KMS-11 (cell line): ENCODE data around the gene CFAP141.

Experiments
- H2AFZ ChIP-seq: fragments of 200-600 bp; sonication (generic); 2 replicates; pipeline ENCODE4 v1.6.1; 2016; ENCODE audit warnings: antibody characterized with exemption, mixed run types, low read depth
- H3K27ac ChIP-seq: fragments of 200-600 bp; sonication (generic); 2 replicates; pipeline ENCODE4 v1.6.1; 2016; ENCODE audit warnings: mild to moderate bottlenecking, mixed run types
- H3K27me3 ChIP-seq: fragments of 200-600 bp; sonication (generic); 2 replicates; pipeline ENCODE4 v1.6.1; 2017; ENCODE audit warnings: mild to moderate bottlenecking, low read depth, mixed run types, moderate library complexity; ENCODE audit not compliant: insufficient read depth
- H3K36me3 ChIP-seq: fragments of 200-600 bp; sonication (generic); 2 replicates; pipeline ENCODE4 v1.6.1; 2017; ENCODE audit warnings: mild to moderate bottlenecking, mixed run types; ENCODE audit not compliant: insufficient read depth
- H3K4me1 ChIP-seq: fragments of 200-600 bp; sonication (generic); 2 replicates; pipeline ENCODE4 v1.6.1; 2016; ENCODE audit warnings: mild to moderate bottlenecking, low read depth, mixed run types; ENCODE audit not compliant: poor library complexity, severe bottlenecking
- H3K4me2 ChIP-seq: fragments of 200-600 bp; sonication (generic); 2 replicates; pipeline ENCODE4 v1.7.0; 2016; ENCODE audit warnings: mild to moderate bottlenecking, mixed run types
- H3K4me3 ChIP-seq: fragments of 200-600 bp; sonication (generic); IDR thresholded peaks from 2 replicates; pipeline ENCODE4 v1.6.1; 2017; ENCODE audit warnings: low read depth, low read length, mixed read lengths; ENCODE audit not compliant: insufficient read depth
- H3K79me2 ChIP-seq: fragments of 200-600 bp; sonication (generic); 2 replicates; pipeline ENCODE4 v1.6.1; 2016; ENCODE audit warnings: low read depth, mixed run types; ENCODE audit not compliant: insufficient read depth
- H3K9ac ChIP-seq: fragments of 200-600 bp; sonication (generic); 2 replicates; pipeline ENCODE4 v1.6.1; 2016; ENCODE audit warnings: mild to moderate bottlenecking, mixed run types
- H4K20me1 ChIP-seq: fragments of 200-600 bp; sonication (generic); 2 replicates; pipeline ENCODE4 v1.6.1; 2016; ENCODE audit warnings: mild to moderate bottlenecking, mixed run types; ENCODE audit not compliant: insufficient read depth
- TF ChIP-seq, protein P1 (sequence below): fragments of 200-600 bp; sonication (generic); conservative IDR thresholded peaks from 2 replicates; pipeline ENCODE4 v1.6.1; 2017; ENCODE audit warnings: low read depth, mild to moderate bottlenecking, antibody characterized with exemption, low read length, moderate library complexity, mixed read lengths

Gene CFAP141

DNA sequence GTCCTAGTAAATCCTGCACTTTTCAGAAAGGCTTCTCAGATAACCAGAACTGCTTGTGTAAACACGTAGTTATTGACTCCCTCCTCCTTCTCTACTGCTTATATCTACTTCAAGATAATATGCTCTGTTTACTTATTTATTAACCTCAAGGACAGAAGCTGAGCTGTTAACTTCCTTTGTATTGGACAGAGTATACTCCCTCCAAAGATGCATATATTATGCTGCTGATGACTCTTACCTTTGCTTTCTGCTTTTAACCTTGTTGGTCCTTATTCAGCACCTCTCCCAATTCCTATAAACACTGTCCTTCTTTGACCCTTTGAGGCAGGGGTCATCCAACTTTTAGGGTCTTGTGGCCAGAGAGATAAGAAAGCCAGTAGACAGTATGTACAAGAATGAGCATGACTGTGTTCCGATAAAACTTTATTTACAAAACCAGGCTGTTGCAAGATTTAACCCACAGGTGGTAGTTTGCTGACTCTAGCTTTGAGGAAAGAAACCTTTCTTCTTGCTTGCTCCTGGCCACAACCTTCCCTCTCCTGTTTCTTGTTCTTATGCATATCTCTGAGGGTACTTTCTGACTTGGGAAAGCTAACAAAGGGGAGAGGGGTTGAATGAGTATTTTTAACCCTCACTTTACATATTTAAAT is 19.2 kb downstream of the CFAP141 start:
- Histone ChIP-seq H3K4me2 (no peak overlapping the region), H3K27me3 (peaks cover 8% of the 10 kb centered on the region), H3K27ac (no peak overlapping the region), H3K4me1 (peaks cover 33% of the 10 kb centered on the region), H3K36me3 (no peaks in the 10 kb centered on the region), H2AFZ (no peak overlapping the region), H3K79me2 (peaks cover 11% of the 10 kb centered on the region), H4K20me1 (peaks cover 3% of the 10 kb centered on the region; the same call in 1 of the 2 replicates), H3K9ac (no peak overlapping the region), H3K4me3 (no peak overlapping the region)
- TF ChIP-seq, protein P1, sequence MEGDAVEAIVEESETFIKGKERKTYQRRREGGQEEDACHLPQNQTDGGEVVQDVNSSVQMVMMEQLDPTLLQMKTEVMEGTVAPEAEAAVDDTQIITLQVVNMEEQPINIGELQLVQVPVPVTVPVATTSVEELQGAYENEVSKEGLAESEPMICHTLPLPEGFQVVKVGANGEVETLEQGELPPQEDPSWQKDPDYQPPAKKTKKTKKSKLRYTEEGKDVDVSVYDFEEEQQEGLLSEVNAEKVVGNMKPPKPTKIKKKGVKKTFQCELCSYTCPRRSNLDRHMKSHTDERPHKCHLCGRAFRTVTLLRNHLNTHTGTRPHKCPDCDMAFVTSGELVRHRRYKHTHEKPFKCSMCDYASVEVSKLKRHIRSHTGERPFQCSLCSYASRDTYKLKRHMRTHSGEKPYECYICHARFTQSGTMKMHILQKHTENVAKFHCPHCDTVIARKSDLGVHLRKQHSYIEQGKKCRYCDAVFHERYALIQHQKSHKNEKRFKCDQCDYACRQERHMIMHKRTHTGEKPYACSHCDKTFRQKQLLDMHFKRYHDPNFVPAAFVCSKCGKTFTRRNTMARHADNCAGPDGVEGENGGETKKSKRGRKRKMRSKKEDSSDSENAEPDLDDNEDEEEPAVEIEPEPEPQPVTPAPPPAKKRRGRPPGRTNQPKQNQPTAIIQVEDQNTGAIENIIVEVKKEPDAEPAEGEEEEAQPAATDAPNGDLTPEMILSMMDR, result no peak

DNA sequence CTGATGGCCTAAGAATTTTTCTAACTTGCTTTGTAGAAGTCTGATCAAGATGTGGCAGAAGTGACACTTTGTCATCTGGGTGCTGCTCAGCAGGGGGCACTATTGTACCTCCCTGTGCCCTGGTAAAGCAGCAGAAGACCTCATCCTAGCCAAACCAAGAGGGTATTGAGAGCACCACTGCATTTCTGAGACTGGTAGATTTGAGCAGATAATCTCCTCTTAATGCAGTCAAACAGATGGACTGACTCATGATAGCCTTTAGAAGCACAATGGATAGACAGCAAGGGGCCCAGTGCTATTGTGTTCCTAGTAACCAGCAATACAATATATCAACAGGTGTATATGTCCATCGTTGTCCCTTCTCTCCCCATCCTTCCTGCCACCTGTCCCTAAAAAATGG is 20.0 kb downstream of the CFAP141 start:
- Histone ChIP-seq H3K4me2 (no peak overlapping the region), H3K36me3 (no peaks in the 10 kb centered on the region), H3K27me3 (no peaks in the 10 kb centered on the region; the same call in 1 of the 2 replicates), H2AFZ (no peak overlapping the region), H3K9ac (no peak overlapping the region), H3K4me1 (peaks cover 41% of the 10 kb centered on the region), H4K20me1 (peaks cover 11% of the 10 kb centered on the region), H3K4me3 (no peak overlapping the region), H3K27ac (no peak overlapping the region), H3K79me2 (peaks cover 19% of the 10 kb centered on the region)
- TF ChIP-seq, protein P1, result peak; percentile 95

DNA sequence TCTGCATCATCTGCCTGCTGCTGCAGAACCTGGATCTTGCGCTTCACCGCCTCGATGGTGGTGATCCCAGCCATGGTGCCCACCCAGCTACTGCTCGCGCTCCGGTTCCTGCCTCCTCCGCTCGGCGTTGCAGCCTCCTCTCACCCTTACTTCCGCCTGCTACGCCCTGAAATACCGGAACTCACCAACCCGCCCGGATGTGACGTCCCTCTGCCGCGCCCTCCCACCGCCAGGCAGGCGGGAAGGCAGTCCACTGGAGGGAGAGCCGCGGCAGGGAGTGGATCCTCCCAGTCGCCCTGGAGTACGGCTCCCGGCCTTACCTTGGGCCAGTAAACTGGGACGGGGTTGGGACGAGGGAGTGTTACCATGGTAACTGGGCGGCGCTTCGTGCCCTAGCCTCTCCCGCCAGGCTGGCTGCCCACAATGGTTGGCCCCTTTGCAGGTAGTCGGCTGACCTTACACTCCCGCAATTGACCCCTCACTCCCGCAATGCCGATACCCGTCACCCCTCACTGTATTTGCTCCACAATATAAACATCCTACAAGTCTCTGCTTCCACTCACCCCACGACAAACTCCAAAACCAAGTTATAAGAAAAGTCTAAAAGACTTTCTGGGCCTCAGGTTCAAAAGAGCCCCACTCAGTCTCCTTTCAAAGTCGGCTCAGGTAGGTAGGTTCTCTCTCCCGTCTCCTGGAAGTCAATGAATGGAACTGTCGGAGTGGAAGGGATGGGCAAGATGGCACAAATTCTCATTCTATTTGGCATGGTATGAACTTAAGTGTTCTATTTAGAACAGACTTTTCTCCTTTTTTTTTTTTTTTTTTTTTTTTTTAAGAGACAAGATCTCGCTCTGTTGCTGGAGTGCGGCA is 22.9 kb downstream of the CFAP141 start:
- Histone ChIP-seq H3K4me2 (peak overlapping the region; percentile 88), H3K36me3 (peaks cover 4% of the 10 kb centered on the region; the same call in 1 of the 2 replicates), H3K79me2 (peaks cover 48% of the 10 kb centered on the region), H4K20me1 (peaks cover 40% of the 10 kb centered on the region), H2AFZ (peak overlapping the region; percentile 78), H3K4me3 (peak overlapping the region; percentile 99), H3K9ac (peak overlapping the region; percentile 53), H3K27ac (peak overlapping the region; percentile 50), H3K27me3 (no peaks in the 10 kb centered on the region), H3K4me1 (peaks cover 70% of the 10 kb centered on the region)
- TF ChIP-seq, protein P1, result no peak

- Histone ChIP-seq H2AFZ (peak overlapping the region; percentile 78), H3K27me3 (no peaks in the 10 kb centered on the region), H3K79me2 (peaks cover 56% of the 10 kb centered on the region), H3K27ac (peak overlapping the region; percentile 50), H4K20me1 (peaks cover 48% of the 10 kb centered on the region), H3K4me2 (peak overlapping the region; percentile 88), H3K4me1 (peaks cover 75% of the 10 kb centered on the region), H3K9ac (peak overlapping the region; percentile 53), H3K4me3 (peak overlapping the region; percentile 99), H3K36me3 (peaks cover 4% of the 10 kb centered on the region; the same call in 1 of the 2 replicates)
- TF ChIP-seq, protein P1, result no peak
Observed at GRCh38 chr1:154182344-154183045, 23.6 kb downstream of the CFAP141 start.
